HEK293T (cell line): Measurements from ENCODE around the gene SEC22B.
"Not testable (repeated sequence)": the region's sequence is repeated elsewhere in the genome, so short reads cannot be mapped to it uniquely, and the experiment has no call there.

Experiments
- FOXM1 ChIP-seq: fragments of 450-650 bp; IDR thresholded peaks from 2 replicates; pipeline ENCODE4 v1.6.1; 2017; ENCODE audit warnings: mild to moderate bottlenecking, borderline replicate concordance
- SUZ12 ChIP-seq: fragments of 450-650 bp; IDR thresholded peaks from 2 replicates; pipeline ENCODE4 v1.6.1; 2016; ENCODE audit warnings: mild to moderate bottlenecking

GRCh38 chr1:120179811-120180690, 3.7 kb upstream of the SEC22B start:
- not testable (repeated sequence) for TF ChIP-seq FOXM1, SUZ12
